Astrocyte (in vitro differentiated cells and primary cell): ENCODE results near the gene ROBO2. TPM values are rescaled to one million over a fixed set of nuclear protein-coding genes. Genes with fewer than 3 reads are reported as not detected.

Experiments used
- DNase-seq: peaks from one replicate; pipeline ENCODE4 v3.0.0-alpha.2; 2010; ENCODE audit warnings: low read depth
- FAIRE-seq: peaks from 2 replicates; lab custom pipeline; 2011; peaks lifted over from hg19 to GRCh38; lab: Jason Lieb, UNC
- H2AFZ ChIP-seq: 2 replicates; pipeline ENCODE4 v1.6.0; 2012; ENCODE audit warnings: low read depth, low read length, inconsistent platforms
- H3K27ac ChIP-seq: 2 replicates; pipeline ENCODE4 v1.5.1; 2011; ENCODE audit warnings: low read depth, low read length, inconsistent platforms
- H3K27me3 ChIP-seq: 2 replicates; pipeline ENCODE4 v1.6.0; 2011; ENCODE audit warnings: low read length, inconsistent platforms; ENCODE audit not compliant: insufficient read depth
- H3K36me3 ChIP-seq: 2 replicates; pipeline ENCODE4 v1.5.1; 2011; ENCODE audit warnings: low read length, inconsistent platforms; ENCODE audit not compliant: insufficient read depth
- H3K4me1 ChIP-seq: 2 replicates; pipeline ENCODE4 v1.5.1; 2011; ENCODE audit warnings: low read length, inconsistent platforms; ENCODE audit not compliant: insufficient read depth
- H3K4me2 ChIP-seq: 2 replicates; pipeline ENCODE4 v1.6.0; 2012; ENCODE audit warnings: low read length, inconsistent platforms
- H3K4me3 ChIP-seq: 2 replicates; pipeline ENCODE4 v1.5.1; 2011; ENCODE audit warnings: low read depth, mild to moderate bottlenecking, low read length, inconsistent platforms; ENCODE audit not compliant: insufficient read depth
- H3K79me2 ChIP-seq: 2 replicates; pipeline ENCODE4 v1.6.0; 2012; ENCODE audit warnings: mild to moderate bottlenecking, low read length, inconsistent platforms; ENCODE audit not compliant: insufficient read depth
- H3K9ac ChIP-seq: 2 replicates; pipeline ENCODE4 v1.6.0; 2012; ENCODE audit warnings: mild to moderate bottlenecking, low read length, inconsistent platforms
- H3K9me3 ChIP-seq: 2 replicates; pipeline ENCODE4 v1.5.1; 2012; ENCODE audit warnings: low read depth, mild to moderate bottlenecking, low read length, inconsistent platforms; ENCODE audit not compliant: insufficient read depth
- H4K20me1 ChIP-seq: 2 replicates; pipeline ENCODE4 v1.6.0; 2012; ENCODE audit warnings: low read length, inconsistent platforms; ENCODE audit not compliant: insufficient read depth
- H3K27ac Mint-ChIP-seq: one replicate; pipeline ENCODE4 v1.8.0; 2021; ENCODE audit warnings: mild to moderate bottlenecking, mixed read lengths; ENCODE audit not compliant: unreplicated experiment
- H3K27me3 Mint-ChIP-seq: one replicate; pipeline ENCODE4 v1.8.0; 2021; ENCODE audit warnings: low read depth, mixed read lengths; ENCODE audit not compliant: unreplicated experiment
- H3K36me3 Mint-ChIP-seq: one replicate; pipeline ENCODE4 v1.8.0; 2021; ENCODE audit warnings: low read depth, mixed read lengths; ENCODE audit not compliant: unreplicated experiment
- H3K4me1 Mint-ChIP-seq: one replicate; pipeline ENCODE4 v1.8.0; 2021; ENCODE audit warnings: low read depth, mixed read lengths; ENCODE audit not compliant: unreplicated experiment
- H3K4me3 Mint-ChIP-seq: one replicate; pipeline ENCODE4 v1.8.0; 2021; ENCODE audit warnings: mild to moderate bottlenecking, moderate library complexity, mixed read lengths; ENCODE audit not compliant: unreplicated experiment
- H3K9me3 Mint-ChIP-seq: one replicate; pipeline ENCODE4 v1.8.0; 2021; ENCODE audit warnings: mild to moderate bottlenecking, mixed read lengths; ENCODE audit not compliant: unreplicated experiment
- CTCF ChIP-seq: IDR thresholded peaks from 2 replicates; pipeline ENCODE4 v1.5.1; 2011; ENCODE audit warnings: low read depth, mild to moderate bottlenecking, inconsistent platforms, low read length, moderate library complexity; ENCODE audit not compliant: insufficient read depth
- EZH2 ChIP-seq: IDR thresholded peaks from 2 replicates; pipeline ENCODE4 v1.6.1; 2012; ENCODE audit warnings: mild to moderate bottlenecking, low read length, inconsistent platforms; ENCODE audit not compliant: insufficient read depth
- total RNA-seq: library from RNA; stranded (reverse); gene quantifications from 2 replicates; pipeline ENCODE4 v1.2.1, GENCODE V29; 2021

The ROBO2 gene
- total RNA-seq, 1 donor from 2014 or later, result 1.4 TPM

- no peak for DNase-seq
- Mint-ChIP-seq H3K36me3 (no peaks in the 10 kb centered on the region), H3K4me3 (no peak overlapping the region), H3K4me1 (no peaks in the 10 kb centered on the region), H3K27ac (no peak overlapping the region), H3K27me3 (no peaks in the 10 kb centered on the region), H3K9me3 (peaks cover 4% of the 10 kb centered on the region)
- Histone ChIP-seq H2AFZ (no peak overlapping the region), H3K9me3 (no peaks in the 10 kb centered on the region), H3K4me2 (no peak overlapping the region), H3K4me1 (no peaks in the 10 kb centered on the region), H3K9ac (no peak overlapping the region), H4K20me1 (no peaks in the 10 kb centered on the region), H3K4me3 (no peak overlapping the region), H3K27me3 (no peaks in the 10 kb centered on the region), H3K27ac (no peak overlapping the region), H3K79me2 (no peaks in the 10 kb centered on the region), H3K36me3 (no peaks in the 10 kb centered on the region)
- FAIRE-seq, result no peak
- no peak for TF ChIP-seq EZH2
- TF ChIP-seq CTCF, result no peak
Measured at GRCh38 chr3:77682162-77682561, 642.3 kb downstream of the ROBO2 start.

GRCh38 chr3:77684115-77684514, 644.2 kb downstream of the ROBO2 start:
- no peak for DNase-seq
- TF ChIP-seq CTCF (no peak), EZH2 (no peak)
- H3K36me3 Mint-ChIP-seq, result no peaks in the 10 kb centered on the region
- Histone ChIP-seq H3K9me3 (no peaks in the 10 kb centered on the region), H3K36me3 (no peaks in the 10 kb centered on the region), H3K27me3 (no peaks in the 10 kb centered on the region), H3K27ac (no peak overlapping the region), H3K4me2 (no peak overlapping the region), H3K4me1 (no peaks in the 10 kb centered on the region), H3K79me2 (no peaks in the 10 kb centered on the region), H2AFZ (no peak overlapping the region), H3K4me3 (no peak overlapping the region), H3K9ac (no peak overlapping the region), H4K20me1 (no peaks in the 10 kb centered on the region)
- no peak overlapping the region for H3K27ac Mint-ChIP-seq
- H3K9me3 Mint-ChIP-seq, result peaks cover 4% of the 10 kb centered on the region
- H3K4me3 Mint-ChIP-seq, result no peak overlapping the region
- FAIRE-seq, result no peak
- no peaks in the 10 kb centered on the region for H3K27me3 Mint-ChIP-seq
- no peaks in the 10 kb centered on the region for H3K4me1 Mint-ChIP-seq

GRCh38 chr3:77685713-77686112, 645.8 kb downstream of the ROBO2 start:
- no peak for TF ChIP-seq EZH2
- TF ChIP-seq CTCF, result no peak
- peaks cover 4% of the 10 kb centered on the region for H3K9me3 Mint-ChIP-seq

More at GRCh38 chr3:77685713-77686112, 645.8 kb downstream of the ROBO2 start:
- H3K4me1 ChIP-seq, result no peaks in the 10 kb centered on the region
- no peaks in the 10 kb centered on the region for H3K36me3 ChIP-seq
- H3K36me3 Mint-ChIP-seq, result no peaks in the 10 kb centered on the region
- no peak overlapping the region for H3K27ac ChIP-seq
- no peaks in the 10 kb centered on the region for H3K9me3 ChIP-seq
- H3K4me2 ChIP-seq, result no peak overlapping the region
- H3K4me3 Mint-ChIP-seq, result no peak overlapping the region
- H3K27ac Mint-ChIP-seq, result no peak overlapping the region
- no peak for FAIRE-seq
- H3K4me3 ChIP-seq, result no peak overlapping the region
- no peak overlapping the region for H2AFZ ChIP-seq
- no peaks in the 10 kb centered on the region for H3K27me3 Mint-ChIP-seq
- no peaks in the 10 kb centered on the region for H3K79me2 ChIP-seq
- H3K9ac ChIP-seq, result no peak overlapping the region
- no peaks in the 10 kb centered on the region for H4K20me1 ChIP-seq
- no peaks in the 10 kb centered on the region for H3K4me1 Mint-ChIP-seq
- no peaks in the 10 kb centered on the region for H3K27me3 ChIP-seq
- DNase-seq, result no peak
